ENCODE data around the gene MTG2.

Gene MTG2

GRCh38 chr20:62134735-62135231 is 48.0 kb upstream of the MTG2 start:
- Histone ChIP-seq H3F3A (ENCODE audit: insufficient read depth, low read length) (peaks cover 33% of the 10 kb centered on the region), H3K4me1 (ENCODE audit: low read length) (no peaks in the 10 kb centered on the region), H3K4me3 (ENCODE audit: low read length) (no peak overlapping the region), H3K27me3 (replicated peaks; ENCODE audit: insufficient read depth, low read length) (no peaks in the 10 kb centered on the region), H3K9ac (ENCODE audit: low read length) (no peak overlapping the region), H3K9me2 (replicated peaks; ENCODE audit: insufficient read depth, low read length) (no peaks in the 10 kb centered on the region), H2AFZ (ENCODE audit: low read length) (no peak overlapping the region), H3K27ac (ENCODE audit: low read length) (no peak overlapping the region), H3K36me3 (replicated peaks; ENCODE audit: insufficient read depth, low read length) (peaks cover 13% of the 10 kb centered on the region), H4K20me1 (ENCODE audit: insufficient read depth, low read length) (peaks cover 10% of the 10 kb centered on the region; the same call in 1 of the 2 replicates), H3K4me2 (ENCODE audit: low read depth, low read length) (no peak overlapping the region), H3K9me3 (replicated peaks; ENCODE audit: insufficient read depth, low read length) (no peaks in the 10 kb centered on the region), H3K79me2 (ENCODE audit: low read length) (peaks cover 35% of the 10 kb centered on the region)
- no peak for DNase-seq
- TF ChIP-seq EZH2 (optimal IDR thresholded peaks at IDR 0.05; ENCODE audit: low read depth, low read length), result no peak
- no peak for TF ChIP-seq CTCF (IDR thresholded peaks at IDR 0.05; ENCODE audit: low read length)
- TF ChIP-seq EZH2phosphoT487 (IDR thresholded peaks at IDR 0.05; ENCODE audit: low read length), result no peak

GRCh38 chr20:62135573-62136266 is 47.1 kb upstream of the MTG2 start:
- Histone ChIP-seq H3K79me2 (ENCODE audit: low read length) (peaks cover 44% of the 10 kb centered on the region), H3K27ac (ENCODE audit: low read length) (no peak overlapping the region), H3K4me3 (ENCODE audit: low read length) (no peak overlapping the region), H3F3A (ENCODE audit: insufficient read depth, low read length) (peaks cover 33% of the 10 kb centered on the region), H4K20me1 (ENCODE audit: insufficient read depth, low read length) (peaks cover 14% of the 10 kb centered on the region), H3K4me2 (ENCODE audit: low read depth, low read length) (no peak overlapping the region), H3K27me3 (replicated peaks; ENCODE audit: insufficient read depth, low read length) (no peaks in the 10 kb centered on the region), H3K9me2 (replicated peaks; ENCODE audit: insufficient read depth, low read length) (no peaks in the 10 kb centered on the region), H3K4me1 (ENCODE audit: low read length) (peaks cover under 1% of the 10 kb centered on the region; the same call in 1 of the 2 replicates), H3K9ac (ENCODE audit: low read length) (no peak overlapping the region), H2AFZ (ENCODE audit: low read length) (no peak overlapping the region), H3K36me3 (replicated peaks; ENCODE audit: insufficient read depth, low read length) (peaks cover 13% of the 10 kb centered on the region), H3K9me3 (replicated peaks; ENCODE audit: insufficient read depth, low read length) (no peaks in the 10 kb centered on the region)
- no peak for TF ChIP-seq EZH2phosphoT487 (IDR thresholded peaks at IDR 0.05; ENCODE audit: low read length)
- TF ChIP-seq EZH2 (optimal IDR thresholded peaks at IDR 0.05; ENCODE audit: low read depth, low read length), result no peak
- TF ChIP-seq CTCF (IDR thresholded peaks at IDR 0.05; ENCODE audit: low read length), result no peak
- DNase-seq, result no peak

- H3K9me3 ChIP-seq (replicated peaks; ENCODE audit: insufficient read depth, low read length), result no peaks in the 10 kb centered on the region
- H3K27ac ChIP-seq (ENCODE audit: low read length), result no peak overlapping the region
- peak; percentile 84 for TF ChIP-seq CTCF (IDR thresholded peaks at IDR 0.05; ENCODE audit: low read length)
- no peak for TF ChIP-seq EZH2 (optimal IDR thresholded peaks at IDR 0.05; ENCODE audit: low read depth, low read length)
- no peak for TF ChIP-seq EZH2phosphoT487 (IDR thresholded peaks at IDR 0.05; ENCODE audit: low read length)
- no peak overlapping the region for H3K9ac ChIP-seq (ENCODE audit: low read length)
- no peak overlapping the region for H2AFZ ChIP-seq (ENCODE audit: low read length)
- no peak overlapping the region for H3K4me2 ChIP-seq (ENCODE audit: low read depth, low read length)
- H3K4me1 ChIP-seq (ENCODE audit: low read length), result peaks cover 8% of the 10 kb centered on the region
- H3K4me3 ChIP-seq (ENCODE audit: low read length), result no peak overlapping the region
- no peaks in the 10 kb centered on the region for H3K27me3 ChIP-seq (replicated peaks; ENCODE audit: insufficient read depth, low read length)
- H3K79me2 ChIP-seq (ENCODE audit: low read length), result peaks cover 52% of the 10 kb centered on the region
- peak; percentile 75 for DNase-seq
- H3K36me3 ChIP-seq (replicated peaks; ENCODE audit: insufficient read depth, low read length), result peaks cover 13% of the 10 kb centered on the region
- H3F3A ChIP-seq (ENCODE audit: insufficient read depth, low read length), result peaks cover 33% of the 10 kb centered on the region
- no peaks in the 10 kb centered on the region for H3K9me2 ChIP-seq (replicated peaks; ENCODE audit: insufficient read depth, low read length)
- peaks cover 21% of the 10 kb centered on the region for H4K20me1 ChIP-seq (ENCODE audit: insufficient read depth, low read length)
Observed at GRCh38 chr20:62136283-62137091, 46.3 kb upstream of the MTG2 start.

All from MM.1S (cell line).